ENCODE data around the gene B4GALT3. TPM values are rescaled to one million over a fixed set of nuclear protein-coding genes. Genes with fewer than 3 reads are reported as not detected.
A peak's percentile ranks its signal among the peaks of the same experiment; 100 is the strongest.

The B4GALT3 gene
- polyA plus RNA-seq, 1 donor from 2014 or later: 44.2 TPM

DNA sequence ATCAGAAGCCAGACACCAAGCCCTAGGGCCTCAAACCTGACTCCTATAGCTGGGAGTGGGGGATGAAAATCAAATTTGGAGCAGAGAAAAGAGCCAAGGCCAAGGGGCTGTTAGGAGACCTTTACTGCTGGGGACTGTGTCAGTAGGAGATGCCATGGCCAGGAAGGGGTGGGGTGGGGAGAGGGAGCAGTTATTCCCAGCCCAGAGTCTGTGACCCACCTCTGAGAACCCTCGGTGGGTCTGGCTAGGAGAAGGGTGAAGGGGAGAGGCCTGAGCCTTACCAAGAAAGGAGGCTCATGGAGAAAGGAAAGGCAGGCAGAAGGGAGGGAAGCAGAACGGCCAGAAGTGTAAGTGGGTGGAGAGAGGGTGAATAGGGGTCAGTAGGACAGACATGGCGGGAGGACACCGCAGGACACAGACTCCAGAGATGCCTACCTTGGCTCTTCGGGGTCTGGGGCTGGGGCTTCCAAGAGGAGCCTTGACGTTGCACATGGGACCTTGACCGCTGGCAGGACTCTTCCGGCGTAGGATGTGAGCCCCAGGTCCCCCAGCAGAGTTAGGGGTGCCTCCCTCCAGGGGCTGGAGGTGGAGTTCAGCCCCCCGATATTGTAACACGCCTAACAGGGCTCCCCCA lies 20.4 kb upstream of the B4GALT3 start:
- Mint-ChIP-seq H3K9me3 (no peaks in the 10 kb centered on the region), H3K36me3 (no peaks in the 10 kb centered on the region), H3K4me1 (peaks cover 19 to 28% (median 24%) of the 10 kb centered on the region in 3 donors), H3K27me3 (no peaks in the 10 kb centered on the region), H3K27ac (no peak overlapping the region), H3K4me3 (no peak overlapping the region)

DNA sequence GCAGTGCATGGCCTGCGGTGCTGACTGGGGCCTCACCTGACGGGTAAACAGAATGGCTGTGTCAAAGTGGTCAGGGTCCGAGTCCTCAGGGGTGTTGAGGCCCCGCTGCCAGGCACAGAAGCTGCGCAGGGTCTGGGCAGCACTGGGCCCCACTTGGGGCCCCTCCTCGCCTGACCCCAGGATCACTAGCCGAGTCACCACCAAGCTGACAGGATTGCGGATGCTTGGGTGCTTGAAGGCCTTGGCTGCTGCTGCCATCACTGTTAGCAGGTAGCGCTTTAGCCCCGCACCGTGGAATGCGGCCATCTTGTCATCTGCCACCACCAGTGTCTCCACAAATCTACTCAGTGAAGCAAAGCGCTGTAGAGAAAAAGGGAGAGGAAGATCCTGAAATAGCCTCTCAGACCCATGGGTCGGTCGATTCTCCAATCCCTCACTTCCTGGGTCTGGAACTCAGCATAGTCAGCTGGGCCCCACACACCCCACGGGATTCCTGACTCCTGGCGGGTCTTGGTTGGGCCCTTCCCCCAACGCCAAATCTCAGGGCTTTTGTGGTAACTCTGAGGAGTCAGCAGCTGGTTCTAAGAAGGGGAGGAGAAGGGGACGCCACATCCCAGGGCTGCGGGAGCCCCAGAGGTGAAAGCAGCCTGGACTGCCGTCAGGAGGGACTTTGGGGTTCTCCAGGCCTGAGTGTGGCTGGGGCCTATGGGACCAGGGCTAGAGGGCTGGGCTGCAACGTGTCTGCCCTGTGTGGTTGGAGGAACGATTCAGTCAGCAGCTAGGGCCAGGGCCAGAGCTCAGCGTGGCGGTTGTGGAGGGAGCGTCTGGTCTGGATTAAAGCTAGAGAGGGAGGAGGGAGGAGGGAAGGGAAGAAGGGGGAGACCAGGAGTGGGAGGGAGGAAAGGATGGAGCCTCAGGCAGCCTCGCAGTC lies 19.5 kb upstream of the B4GALT3 start:
- Mint-ChIP-seq H3K27ac (no peak overlapping the region), H3K36me3 (no peaks in the 10 kb centered on the region), H3K4me1 (peaks cover 24 to 30% (median 25%) of the 10 kb centered on the region in 3 donors), H3K27me3 (no peaks in the 10 kb centered on the region), H3K4me3 (peak overlapping the region in 1 of 4 donors; percentile 12), H3K9me3 (no peaks in the 10 kb centered on the region)

DNA sequence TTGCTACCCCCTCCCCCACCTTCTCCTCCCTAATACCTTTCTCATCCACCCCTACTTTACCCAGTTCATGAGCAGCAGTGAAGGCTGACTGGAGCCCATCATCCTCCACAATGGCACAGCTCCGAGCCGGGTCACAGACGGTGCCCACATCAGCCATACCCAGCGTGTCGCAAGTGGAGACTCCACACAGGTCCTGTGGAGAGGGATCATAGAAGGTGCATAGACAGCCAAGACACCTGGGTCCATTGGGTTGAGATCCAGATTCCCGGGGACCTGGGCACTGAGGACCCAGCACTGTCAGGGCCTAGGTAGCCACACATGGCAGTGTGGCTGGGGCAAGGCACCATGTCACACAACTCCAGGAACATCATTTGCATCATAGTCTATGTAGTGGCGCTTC lies 18.8 kb upstream of the B4GALT3 start:
- peaks cover 17 to 24% (median 23%) of the 10 kb centered on the region in 3 donors for H3K4me1 Mint-ChIP-seq
- H3K4me3 Mint-ChIP-seq: peak overlapping the region in 1 of 4 donors; percentile 17
- peak overlapping the region in 1 of 3 donors; percentile 25 for H3K27ac Mint-ChIP-seq

DNA sequence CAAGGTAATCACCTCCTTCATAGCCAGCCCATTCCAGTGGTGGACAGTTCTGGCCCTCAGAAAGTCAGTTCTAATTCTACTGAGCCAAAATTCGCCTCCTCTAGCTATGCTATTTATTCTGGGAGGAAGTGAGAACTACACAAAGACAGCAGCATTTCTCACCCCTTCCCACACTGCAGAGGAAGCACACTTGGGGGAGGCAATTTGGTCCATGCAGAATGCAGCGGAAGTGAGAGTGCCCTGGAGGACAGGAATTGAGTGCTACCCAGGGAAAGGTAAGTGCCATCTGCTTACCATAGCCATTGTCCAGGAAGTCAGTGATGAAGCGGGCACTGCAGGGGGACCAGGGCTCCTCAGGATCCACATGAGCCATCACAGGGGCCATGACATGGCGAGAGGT lies 17.9 kb upstream of the B4GALT3 start:
- Mint-ChIP-seq H3K27ac (peak overlapping the region in 2 of 3 donors; percentile 6 to 91), H3K4me3 (peak overlapping the region in 2 of 4 donors; percentile 32 to 90), H3K27me3 (no peaks in the 10 kb centered on the region), H3K36me3 (no peaks in the 10 kb centered on the region), H3K9me3 (no peaks in the 10 kb centered on the region), H3K4me1 (peaks cover 16 to 24% (median 20%) of the 10 kb centered on the region in 3 donors)

More for the DNA sequence above, 18.8 kb upstream of the B4GALT3 start:
- no peaks in the 10 kb centered on the region for H3K9me3 Mint-ChIP-seq
- no peaks in the 10 kb centered on the region for H3K27me3 Mint-ChIP-seq
- no peaks in the 10 kb centered on the region for H3K36me3 Mint-ChIP-seq

DNA sequence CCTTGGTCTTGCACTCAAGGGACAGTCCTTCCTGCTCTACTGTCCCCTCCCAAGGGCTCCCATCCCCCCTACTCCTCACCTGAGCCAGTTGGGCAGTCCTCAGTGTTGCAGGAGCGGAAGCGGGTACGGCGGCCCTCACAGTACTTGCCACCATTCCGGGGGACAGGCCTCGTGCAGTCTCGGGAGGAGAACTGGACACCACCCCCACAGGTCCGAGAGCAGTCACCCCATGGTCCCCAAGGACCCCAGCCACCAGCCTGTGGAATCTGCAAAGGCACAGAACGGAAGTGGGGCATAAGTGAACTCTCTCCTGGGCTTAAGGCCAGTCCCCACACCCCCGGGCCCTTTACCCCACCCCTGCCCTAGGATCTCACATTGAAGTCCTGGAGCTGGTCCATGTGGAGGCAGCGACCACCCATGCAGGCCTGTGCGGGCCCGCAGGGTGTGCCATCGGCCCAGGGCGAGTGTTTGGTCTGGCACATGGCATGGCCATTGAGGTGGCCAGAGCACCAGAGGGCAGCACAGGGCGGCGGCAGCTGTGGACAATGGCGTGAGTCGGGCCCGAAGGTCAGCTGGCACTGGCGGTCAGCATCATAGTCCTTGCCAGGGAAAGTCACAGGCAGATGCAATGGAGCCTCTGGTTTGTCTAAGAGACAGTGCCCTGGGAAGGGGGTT lies 16.4 kb upstream of the B4GALT3 start:
- Mint-ChIP-seq H3K4me3 (no peak overlapping the region), H3K4me1 (peaks cover 16 to 26% (median 23%) of the 10 kb centered on the region in 3 donors), H3K27me3 (no peaks in the 10 kb centered on the region), H3K9me3 (no peaks in the 10 kb centered on the region), H3K36me3 (no peaks in the 10 kb centered on the region), H3K27ac (no peak overlapping the region)

DNA sequence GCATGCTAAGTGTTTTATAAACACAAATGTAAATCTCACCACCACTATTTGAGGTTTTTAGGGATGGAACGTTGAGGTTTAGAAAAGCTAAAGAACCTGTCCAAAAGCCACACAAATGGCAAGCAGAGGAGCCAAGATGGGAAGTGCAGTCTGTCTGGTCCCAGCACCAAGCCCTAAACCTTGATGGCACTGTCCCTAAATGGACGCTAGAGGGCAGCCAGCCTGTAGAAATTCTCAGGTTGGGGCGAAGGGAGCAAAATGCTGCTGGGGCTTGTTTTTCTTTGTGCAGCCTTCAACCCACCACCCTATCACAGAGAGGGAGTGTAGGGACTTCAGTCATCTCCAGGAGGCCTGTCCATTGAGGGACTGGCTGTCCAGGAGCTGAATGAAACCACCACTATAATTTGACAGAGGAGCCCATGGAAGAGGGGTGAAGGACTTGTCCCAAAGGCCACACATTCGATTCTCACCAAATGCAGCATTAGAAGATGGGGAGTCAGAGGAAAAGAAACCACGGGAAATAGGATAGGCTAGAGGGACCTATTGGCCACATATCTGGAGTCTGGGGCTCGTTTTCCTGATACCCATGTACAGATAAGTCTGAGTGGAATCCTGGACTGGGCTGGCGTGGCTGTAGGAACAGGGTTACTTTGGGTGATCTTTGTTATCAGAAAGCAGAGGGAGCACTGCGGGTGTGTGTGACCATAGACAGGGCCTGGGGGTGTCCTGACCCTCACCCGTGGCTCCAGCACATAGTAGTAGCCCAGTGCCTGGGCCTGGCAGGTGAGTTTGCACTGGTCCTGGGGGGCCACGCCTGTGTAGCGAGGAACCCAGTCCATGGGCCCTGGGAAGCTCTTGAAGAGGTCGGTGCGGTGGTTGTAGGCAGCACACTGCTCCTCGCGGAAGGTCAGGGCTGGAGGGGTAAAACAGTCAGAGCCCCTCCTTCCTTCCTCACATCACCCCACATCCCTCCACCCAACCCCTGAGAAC lies 15.5 kb upstream of the B4GALT3 start:
- no peaks in the 10 kb centered on the region for H3K9me3 Mint-ChIP-seq
- H3K27ac Mint-ChIP-seq: peak overlapping the region; percentile 10 to 86 (median 41)
- peaks cover 16 to 29% (median 27%) of the 10 kb centered on the region in 3 donors for H3K4me1 Mint-ChIP-seq
- H3K4me3 Mint-ChIP-seq: peak overlapping the region in 1 of 4 donors; percentile 42
- H3K27me3 Mint-ChIP-seq: no peaks in the 10 kb centered on the region
- H3K36me3 Mint-ChIP-seq: no peaks in the 10 kb centered on the region

DNA sequence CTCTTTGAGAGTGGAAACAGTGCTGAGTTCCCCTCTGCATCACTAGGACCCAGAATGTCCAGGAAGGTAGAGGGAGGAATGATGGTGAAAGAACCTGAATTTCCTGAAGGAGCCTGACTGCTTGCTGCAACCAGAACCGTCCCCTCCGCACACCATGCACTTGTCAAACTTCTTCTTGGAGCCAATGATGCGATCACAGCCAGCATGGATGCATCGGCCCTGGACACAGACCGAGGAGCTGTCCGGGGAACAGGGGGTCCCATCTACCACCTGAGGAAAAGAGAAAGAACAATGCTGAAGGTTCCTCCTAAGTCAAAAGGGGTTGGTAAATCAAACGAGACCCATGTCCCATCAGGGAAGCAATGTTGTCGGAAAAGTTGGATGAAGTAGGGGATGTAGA lies 14.7 kb upstream of the B4GALT3 start:
- Mint-ChIP-seq H3K27me3 (no peaks in the 10 kb centered on the region), H3K4me1 (peaks cover 23 to 36% (median 35%) of the 10 kb centered on the region in 3 donors), H3K9me3 (no peaks in the 10 kb centered on the region), H3K36me3 (no peaks in the 10 kb centered on the region), H3K27ac (no peak overlapping the region), H3K4me3 (no peak overlapping the region)

DNA sequence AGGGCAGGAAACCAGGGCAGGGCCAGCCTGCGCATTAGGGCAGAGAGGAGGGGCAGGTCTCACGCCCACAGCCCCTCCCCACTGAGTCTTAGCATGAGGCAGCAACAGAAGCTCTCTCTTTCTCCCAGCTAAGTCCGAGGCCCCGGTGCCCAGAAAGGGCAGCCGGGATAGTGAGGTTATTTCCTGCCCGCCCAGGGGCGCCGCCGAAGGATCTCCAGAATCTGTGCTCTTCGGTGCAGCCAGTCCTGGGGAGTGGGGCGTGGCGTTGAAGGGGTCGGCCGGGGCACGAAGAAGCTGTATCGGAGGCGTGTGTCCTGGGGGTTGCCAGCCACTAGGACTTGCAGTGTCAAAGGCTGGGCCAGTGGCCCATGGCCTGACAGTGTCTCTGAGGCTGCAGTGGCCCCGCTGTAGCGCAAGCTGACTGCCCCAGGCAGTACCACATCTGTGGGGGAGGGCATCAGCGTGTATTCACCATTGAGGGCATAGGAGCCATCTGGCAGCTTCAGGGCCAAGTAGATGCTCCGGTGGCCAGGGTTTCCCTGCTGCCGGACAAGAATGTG lies 13.7 kb upstream of the B4GALT3 start:
- Mint-ChIP-seq H3K27ac (no peak overlapping the region), H3K4me1 (peaks cover 26 to 46% (median 45%) of the 10 kb centered on the region in 3 donors), H3K4me3 (no peak overlapping the region), H3K27me3 (no peaks in the 10 kb centered on the region), H3K9me3 (no peaks in the 10 kb centered on the region), H3K36me3 (no peaks in the 10 kb centered on the region)

DNA sequence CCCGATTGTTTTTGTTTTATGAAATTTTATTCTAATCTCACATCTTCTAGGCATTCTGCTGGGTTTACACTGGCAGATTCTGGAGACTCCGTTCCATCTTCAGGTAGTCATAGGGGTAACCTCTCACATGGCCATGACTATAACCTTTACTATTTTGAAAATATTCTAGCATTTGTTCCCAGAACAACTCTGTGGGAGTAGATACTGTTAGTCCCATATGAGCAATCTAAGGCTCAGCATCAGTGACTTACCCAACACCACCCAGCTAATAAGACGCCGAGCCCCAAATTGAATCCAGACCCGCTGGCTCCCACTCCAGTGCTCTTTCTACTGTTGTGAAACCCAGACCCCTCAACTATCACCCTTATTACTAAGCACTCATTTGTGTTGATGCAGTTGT lies 11.7 kb upstream of the B4GALT3 start:
- Mint-ChIP-seq H3K4me3 (no peak overlapping the region), H3K27me3 (no peaks in the 10 kb centered on the region), H3K27ac (no peak overlapping the region), H3K9me3 (no peaks in the 10 kb centered on the region), H3K36me3 (no peaks in the 10 kb centered on the region), H3K4me1 (peaks cover 31 to 51% (median 49%) of the 10 kb centered on the region in 3 donors)

DNA sequence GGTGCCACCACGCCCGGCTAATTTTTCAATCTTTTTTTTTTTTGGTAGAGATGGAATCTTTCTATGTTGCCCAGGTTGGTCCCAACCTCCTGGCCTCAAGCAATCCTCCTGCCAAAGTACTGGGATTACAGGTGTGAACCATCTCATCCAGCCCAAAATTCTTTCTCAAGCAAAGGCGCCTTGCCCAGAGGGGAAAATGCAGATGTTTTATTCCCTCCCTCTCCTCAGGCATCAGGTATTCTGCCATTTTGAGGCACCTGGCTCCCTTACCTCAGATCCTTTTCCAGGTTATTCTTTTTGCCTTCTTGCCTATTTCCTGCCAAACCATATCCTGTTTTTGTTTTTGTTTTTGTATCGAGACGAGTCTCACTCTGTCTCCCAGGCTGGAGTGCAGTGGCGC lies 11.1 kb upstream of the B4GALT3 start:
- Mint-ChIP-seq H3K36me3 (no peaks in the 10 kb centered on the region), H3K9me3 (no peaks in the 10 kb centered on the region), H3K4me1 (peaks cover 35 to 56% (median 55%) of the 10 kb centered on the region in 3 donors), H3K27me3 (no peaks in the 10 kb centered on the region), H3K27ac (peak overlapping the region in 1 of 3 donors; percentile 73), H3K4me3 (no peak overlapping the region)

DNA sequence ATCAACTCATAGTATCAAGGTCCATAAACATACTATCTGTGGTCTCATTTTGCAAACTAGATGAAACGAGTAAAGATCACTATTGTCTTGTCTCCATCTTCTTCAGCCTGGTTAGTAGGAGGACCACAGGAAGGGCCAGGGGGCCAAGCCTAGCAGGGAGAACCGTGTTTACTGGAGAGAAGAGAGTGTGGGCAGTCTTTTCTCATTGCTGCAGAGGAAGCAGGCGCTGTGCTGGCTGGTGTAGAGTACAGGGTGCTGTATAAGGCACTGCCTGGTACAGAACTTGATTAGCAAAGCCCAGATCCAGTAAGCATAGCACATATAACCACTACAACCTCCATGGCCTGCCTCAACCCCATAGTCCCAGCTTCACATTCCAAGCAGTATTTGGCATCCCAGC lies 10.0 kb upstream of the B4GALT3 start:
- Mint-ChIP-seq H3K27ac (peak overlapping the region; percentile 70 to 95 (median 90)), H3K36me3 (peaks cover 3% of the 10 kb centered on the region), H3K4me1 (peaks cover 31 to 56% (median 55%) of the 10 kb centered on the region in 3 donors), H3K9me3 (no peaks in the 10 kb centered on the region), H3K27me3 (no peaks in the 10 kb centered on the region), H3K4me3 (peak overlapping the region in 2 of 4 donors; percentile 9 to 61)

DNA sequence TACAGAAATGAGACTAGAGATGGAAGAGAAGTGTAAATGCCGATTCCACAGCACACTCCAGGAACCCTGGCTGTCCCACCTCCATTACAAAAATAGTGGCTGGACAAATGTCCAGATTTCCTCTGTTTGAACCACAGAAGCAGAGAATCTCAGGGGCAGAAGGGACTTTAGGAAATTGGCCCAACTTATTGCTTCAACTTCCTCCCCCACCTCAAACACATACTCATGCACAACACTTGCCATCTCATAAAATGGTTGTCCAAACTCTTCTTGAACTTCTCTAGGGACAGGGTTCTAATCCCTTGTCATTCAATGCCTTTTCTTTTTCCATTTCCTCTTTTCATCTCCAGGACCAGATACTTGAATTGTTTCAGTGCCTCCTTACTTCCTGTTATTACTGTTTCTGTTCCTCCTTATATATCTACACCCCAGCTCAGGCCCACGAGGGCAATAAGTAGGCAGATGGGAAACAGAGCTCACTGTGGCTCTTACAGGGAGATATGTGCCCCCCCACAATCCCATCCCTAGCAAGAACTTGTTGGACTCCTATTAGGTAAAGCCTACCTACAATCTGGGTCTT lies 8.5 kb upstream of the B4GALT3 start:
- Mint-ChIP-seq H3K9me3 (no peaks in the 10 kb centered on the region), H3K4me3 (peak overlapping the region; percentile 67 to 92 (median 84)), H3K27me3 (no peaks in the 10 kb centered on the region), H3K36me3 (peaks cover 3% of the 10 kb centered on the region), H3K4me1 (peaks cover 35 to 60% (median 59%) of the 10 kb centered on the region in 3 donors), H3K27ac (peak overlapping the region; percentile 40 to 95 (median 70))

DNA sequence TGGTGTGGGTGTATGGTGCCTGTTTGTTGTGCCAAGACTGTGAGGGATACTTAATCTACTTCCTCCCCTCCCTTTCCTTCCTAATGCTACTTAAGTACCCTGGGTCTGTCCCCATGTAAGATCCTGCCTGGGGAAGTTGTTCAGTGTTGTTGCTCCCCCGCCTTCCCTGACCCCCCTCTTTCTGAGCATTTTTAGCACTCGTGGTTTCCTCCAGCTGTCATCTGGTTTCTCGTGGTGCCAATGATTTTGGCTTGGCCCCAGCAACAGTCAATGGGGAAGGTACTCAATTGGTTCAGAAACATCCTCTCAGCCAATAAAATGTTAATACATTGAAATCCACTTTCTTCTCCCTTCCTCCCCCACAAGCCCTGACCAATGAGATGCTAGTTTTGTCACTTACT lies 8.0 kb upstream of the B4GALT3 start:
- H3K9me3 Mint-ChIP-seq: no peaks in the 10 kb centered on the region
- peaks cover 40 to 65% (median 64%) of the 10 kb centered on the region in 3 donors for H3K4me1 Mint-ChIP-seq
- peak overlapping the region; percentile 40 to 95 (median 70) for H3K27ac Mint-ChIP-seq
- peak overlapping the region; percentile 67 to 92 (median 84) for H3K4me3 Mint-ChIP-seq
- H3K27me3 Mint-ChIP-seq: no peaks in the 10 kb centered on the region
- peaks cover 3% of the 10 kb centered on the region for H3K36me3 Mint-ChIP-seq
